C1 segment of cervical spinal cord (tissue), 14 donors: Measurements from ENCODE around the gene SNAP29.
"Not testable (repeated sequence)": the region's sequence is repeated elsewhere in the genome, so short reads cannot be mapped to it uniquely, and the experiment has no call there.

ENCODE experiments used
- DNase-seq, 14 donors: peaks; one replicate each; lab custom pipeline; 2025; lab: John Stamatoyannopoulos, UW

The SNAP29 gene

DNA sequence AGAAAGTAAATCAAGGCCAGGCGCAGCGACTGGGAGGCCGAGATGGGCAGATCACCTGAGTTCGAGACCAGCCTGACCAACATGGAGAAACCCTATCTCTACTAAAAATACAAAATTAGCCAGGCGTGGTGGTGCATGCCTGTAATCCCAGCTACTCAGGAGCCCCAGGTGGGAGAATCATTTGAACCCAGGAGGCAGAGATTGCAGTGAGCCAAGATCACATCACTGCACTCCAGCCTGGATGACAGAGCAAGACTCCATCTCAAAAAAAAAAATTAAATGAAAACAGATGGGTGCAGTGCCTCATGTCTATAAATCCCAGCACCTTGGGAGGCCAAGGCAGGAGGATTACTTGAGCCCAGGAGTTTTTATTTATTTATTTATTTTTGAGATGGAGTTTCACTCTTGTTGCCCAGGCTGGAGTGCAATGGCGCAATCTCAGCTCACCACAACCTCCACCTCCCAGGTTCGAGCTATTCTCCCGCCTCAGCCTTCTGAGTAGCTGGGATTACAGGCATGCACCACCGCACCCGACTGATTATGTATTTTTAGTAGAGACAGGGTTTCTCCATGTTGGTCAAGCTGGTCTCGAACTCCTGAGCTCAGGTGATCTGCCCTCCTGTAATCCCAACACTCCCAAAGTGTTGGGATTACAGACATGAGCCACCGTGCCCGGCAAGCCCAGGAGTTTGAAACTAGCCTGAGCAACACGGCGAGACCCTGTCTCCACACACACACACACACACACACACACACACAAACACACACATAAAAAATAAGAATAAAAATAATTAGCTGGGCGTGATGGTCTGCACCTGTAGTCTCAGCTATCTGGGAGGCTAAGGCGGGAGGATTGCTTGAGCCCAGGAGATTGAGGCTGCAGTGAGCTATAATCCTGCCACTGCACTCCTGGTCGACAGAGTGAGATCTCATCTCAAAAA is 42.6 kb downstream of the SNAP29 start:
- DNase-seq = not testable (repeated sequence)

DNA sequence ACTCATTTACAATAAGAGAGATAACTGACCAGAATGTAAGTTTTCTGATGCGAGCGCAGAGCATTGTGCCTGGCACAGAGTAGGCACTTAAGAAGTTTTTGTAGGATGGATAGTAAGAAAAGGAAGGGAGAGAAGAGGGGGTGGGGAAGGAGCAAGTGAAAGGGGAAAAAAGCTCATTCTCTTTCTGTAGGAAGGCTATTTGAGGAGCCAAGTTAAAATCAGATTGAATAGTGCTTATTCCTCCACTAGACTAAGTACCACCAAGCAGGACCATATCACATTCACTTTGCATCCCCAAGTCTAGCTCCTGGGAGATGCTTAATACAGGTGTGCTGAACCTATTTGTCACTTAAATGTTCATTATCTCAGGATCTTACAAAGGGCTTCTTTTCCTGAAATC is 44.3 kb downstream of the SNAP29 start:
- no peak for DNase-seq

DNA sequence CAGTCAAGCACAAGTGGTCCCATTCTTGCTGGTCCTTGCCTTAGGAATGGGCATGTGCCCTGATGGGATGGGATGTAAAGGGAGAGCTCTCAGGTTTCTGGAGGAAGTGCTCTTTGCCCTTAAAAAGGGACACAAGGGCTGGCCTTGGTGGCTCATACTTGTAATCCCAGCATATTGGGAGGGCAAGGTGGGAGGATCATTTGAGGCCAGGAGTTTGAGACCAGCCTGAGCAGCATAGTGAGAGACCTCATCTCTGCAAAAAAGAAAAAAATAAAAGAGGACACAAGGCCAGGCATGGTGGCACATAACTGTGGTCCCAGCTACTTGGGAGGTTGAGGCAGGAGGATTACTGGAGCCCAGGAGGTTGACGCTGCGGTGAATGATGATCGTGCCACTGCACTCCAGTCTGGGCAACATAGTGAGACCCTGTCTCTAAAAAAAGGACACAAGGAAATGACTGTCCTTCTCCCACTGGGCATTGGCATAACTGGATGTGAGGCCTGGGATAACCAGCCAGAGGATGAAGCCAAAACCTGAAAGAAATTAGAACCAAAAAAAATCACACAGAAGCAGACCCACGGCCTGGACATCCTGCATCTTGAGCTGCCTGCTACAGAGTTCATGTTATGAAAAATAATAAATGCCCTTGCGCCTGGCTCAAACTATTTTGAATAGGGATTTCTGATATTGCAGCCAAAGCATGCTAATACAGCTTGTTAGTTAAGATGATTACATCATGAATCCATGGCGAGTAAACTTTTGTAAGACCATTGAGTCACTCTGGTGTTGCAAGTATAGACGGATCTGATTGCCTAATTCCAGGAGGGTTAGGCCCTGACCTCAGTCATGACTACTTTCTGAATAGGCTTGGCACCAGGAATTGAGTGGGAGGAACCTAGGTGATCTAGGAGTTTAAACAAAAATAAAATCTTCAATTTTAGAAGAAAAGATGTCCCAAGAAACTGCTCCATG is 45.5 kb downstream of the SNAP29 start:
- DNase-seq = peak in 1 of 14 donors; percentile 23

DNA sequence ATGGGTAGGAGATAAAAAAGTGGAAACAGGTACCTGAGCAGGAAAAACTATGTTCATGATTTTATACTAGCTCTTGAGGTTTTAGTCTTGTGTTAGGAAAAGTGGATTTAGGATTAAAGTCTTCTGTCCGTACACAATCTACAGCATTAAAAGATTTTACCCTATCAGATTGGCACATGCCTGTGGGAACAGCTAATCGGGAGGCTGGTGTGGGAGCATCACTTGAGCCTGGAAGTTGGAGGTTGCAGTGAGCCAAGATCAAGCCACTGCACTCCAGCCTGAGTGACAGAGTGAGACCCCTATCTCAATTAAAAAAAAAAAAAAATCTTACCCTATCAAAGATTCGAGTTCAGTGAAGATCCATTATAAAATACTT is 46.2 kb downstream of the SNAP29 start:
- no peak for DNase-seq

DNA sequence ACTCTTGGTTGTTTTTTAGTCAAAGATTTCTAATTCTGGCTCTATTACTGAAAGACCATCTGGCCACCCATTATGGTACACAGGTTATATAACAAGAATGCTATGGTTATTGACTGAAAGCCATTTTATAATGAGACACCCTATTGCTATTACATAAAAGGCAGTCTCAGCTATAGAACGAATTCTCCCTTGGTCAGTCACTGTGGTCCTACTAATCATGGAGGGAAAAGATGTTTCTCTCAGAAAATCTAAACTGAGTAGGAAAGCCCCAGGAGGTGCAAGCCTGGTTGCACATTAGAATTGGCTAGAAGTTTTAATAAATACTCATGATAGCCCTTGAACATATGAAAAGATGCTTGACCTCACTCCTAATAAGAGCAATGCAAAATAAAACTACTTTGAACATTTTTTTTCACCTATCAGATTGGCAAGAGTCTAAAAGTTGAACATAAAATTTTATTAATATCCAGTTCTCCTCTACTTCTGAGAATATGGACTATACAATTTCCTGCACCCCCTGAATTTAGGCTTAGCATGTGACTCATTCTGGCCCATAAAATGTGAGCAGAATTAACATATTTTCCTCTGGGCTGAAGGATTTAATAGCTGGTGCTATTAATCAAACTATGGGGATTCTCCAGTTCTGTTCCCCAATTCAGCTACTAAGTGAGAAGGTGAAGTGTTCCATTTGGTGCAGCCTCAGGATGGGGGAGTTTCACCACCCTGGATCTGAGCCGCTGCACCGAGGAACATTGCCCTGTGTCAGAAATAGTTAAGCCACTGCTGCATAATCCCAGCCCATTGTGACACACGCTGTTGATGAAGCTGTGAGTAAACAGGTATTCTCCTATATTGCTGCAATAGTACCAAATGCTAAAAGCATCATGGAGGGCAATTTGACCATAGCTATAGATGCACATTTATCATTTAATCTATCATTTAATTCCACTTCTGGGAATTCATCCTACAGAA is 46.9 kb downstream of the SNAP29 start:
- DNase-seq = peak in 1 of 14 donors; percentile 71

DNA sequence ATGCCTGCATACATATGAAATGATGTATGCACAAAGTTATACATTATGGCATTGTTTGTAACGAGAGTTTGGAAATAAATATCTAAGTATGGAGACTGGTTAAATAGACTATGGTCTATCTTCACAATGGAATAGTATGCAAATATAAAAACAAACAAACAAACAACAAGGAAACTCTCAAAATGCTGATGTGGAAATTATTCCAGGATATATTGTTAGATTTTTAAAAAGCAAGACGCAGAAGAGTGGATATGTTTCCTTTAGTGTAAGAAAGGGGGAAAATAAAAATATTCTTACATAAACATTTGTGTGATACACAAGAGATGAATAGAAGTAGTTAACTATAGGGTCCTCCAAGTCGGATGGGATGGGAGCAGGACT is 47.6 kb downstream of the SNAP29 start:
- DNase-seq = no peak

DNA sequence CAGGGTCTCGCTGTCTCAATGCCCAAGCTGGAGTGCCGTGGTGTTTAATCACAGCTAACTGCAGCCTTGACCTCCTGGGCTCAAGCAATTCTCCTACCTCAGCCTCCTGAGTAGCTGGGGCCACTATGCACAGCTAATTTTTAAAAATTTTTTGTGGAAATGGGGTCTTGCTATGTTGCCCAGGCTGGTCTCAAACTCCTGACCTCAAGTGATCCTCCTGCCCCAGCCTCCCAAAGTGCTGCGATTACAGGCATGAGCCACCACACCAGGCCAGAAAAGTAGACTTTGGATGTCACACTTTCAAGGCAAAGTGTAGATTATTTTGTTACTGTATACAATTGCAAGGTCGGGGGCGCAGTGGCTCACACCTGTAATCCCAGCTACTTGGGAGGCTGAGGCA is 49.9 kb downstream of the SNAP29 start:
- not testable (repeated sequence) for DNase-seq

DNA sequence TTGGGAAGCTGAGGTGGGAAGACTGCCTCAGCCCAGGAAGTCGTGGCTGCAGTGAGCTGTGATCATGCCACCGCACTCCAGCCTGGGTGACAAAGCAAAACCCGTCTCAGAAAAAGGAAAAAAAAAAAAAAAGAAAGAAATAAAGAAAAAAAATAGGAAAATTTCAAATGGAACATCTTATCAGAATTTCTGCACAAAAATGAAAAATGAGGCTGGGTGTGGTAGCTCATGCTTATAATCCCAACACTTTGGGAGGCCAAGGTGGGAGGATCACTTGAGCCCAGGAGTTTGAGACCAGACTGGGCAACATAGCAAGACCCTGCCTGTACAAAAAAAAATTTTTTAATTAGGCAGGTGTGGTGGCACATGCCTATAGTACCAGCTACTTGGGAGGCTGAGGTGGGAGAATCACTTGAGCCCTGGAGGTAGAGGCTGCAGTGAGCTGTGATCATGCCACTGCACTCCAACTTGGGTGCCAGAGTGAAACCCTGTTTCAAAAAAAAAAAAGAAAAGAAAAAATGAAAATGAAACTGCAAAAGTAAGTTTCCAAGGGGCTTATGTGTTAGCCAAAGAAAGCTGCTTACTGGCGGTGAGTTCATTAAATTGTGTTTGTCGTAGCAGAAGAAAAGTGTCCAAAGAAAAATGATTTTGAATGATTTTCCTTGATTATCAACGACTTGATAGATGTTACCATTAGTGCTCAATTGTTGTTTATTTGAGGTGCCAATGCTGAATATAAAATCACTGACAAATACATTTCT is 50.9 kb downstream of the SNAP29 start:
- DNase-seq = no peak

DNA sequence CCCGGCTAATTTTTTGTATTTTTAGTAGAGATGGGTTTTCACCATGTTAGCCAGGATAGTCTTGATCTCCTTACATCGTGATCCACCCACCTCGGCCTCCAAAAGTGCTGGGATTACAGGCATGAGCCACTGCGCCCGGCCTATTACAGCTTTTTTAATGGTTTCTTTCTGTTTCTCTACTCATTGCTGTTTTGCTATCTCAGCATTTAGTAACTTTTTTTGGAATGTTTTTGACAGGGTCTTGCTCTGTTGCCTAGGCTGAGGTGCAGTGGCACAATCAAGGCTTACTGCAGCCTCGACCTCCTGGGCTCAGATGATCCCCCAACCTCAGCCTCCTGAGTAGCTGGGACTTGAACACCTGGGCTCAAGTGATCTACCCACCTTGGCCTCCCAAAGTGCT is 53.7 kb downstream of the SNAP29 start:
- DNase-seq = no peak

DNA sequence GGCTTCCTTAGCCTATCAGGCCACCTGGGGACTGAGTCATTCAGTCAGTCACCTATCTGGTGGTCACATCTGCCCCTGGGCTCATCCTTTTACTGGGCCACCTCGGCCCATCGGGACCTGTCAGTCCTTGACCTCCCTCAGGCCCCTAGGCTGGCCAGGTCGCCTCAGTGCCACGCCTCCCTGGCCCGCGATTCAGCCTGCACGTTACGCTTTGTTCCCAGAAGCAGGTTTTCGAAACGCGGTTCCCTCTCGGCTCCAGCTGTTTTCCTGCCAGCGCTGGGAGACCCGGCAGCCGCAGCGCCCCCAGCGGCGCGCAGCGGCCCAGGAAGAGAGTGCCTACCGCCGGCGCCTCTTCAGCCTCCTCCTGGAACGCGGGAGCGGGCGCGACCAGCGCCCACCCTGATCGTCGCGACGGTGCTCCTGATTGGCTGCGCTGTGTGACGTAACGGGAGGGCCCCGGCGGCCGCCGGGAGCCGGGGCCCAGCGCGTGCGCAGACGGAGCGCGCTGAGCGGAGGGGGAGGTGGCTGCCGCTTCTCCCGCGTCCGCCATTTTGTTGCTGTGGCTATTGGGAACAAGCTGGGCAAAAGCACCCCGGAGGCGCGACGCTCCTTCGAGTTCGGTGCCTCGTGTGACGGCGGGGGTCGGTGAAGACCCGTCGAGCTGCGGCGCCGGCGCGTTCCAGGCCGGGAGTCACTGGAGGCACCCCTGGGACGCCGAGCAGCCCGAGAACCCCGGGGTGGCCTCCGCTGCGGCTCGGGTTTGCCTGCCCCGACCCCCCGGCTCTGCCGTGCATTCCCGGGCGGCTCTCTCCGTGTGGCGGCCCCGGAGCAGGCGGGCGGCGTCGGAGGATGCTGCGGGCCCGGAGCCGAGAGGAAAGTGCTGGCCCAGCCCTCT is 58.4 kb downstream of the SNAP29 start, which contains the start of gene CRKL:
Gene CRKL (plus strand): TSS at position 492 of the 895 bp plus-strand sequence. CDS start 528 bp downstream, outside the sequence.
- peak; percentile 44 to 96 (median 93) for DNase-seq

DNA sequence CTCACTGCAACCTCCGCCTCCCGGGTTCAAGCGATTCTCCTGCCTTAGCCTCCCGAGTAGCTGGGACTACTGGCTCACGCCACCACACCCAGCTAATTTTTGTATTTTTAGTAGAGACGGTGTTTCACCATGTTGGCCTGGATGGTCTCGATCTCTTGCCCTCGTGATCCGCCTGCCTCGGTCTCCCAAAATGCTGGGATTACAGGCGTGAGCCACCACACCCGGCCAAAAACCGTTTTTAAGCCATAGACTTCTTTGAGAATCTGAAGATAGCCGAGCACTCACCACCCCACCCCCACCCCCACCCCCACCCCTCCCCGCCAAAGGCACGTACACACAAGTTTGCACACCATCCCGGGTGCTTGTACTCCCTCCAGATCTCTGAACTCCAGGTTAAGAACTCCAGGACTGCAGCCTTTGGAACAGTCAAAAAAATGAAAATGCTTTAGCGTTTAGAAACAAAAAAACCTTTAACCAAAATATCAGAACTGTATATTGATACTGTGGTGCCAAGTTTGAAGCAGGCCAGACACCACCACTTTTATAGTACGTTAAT is 59.9 kb downstream of the SNAP29 start:
- DNase-seq = no peak

DNA sequence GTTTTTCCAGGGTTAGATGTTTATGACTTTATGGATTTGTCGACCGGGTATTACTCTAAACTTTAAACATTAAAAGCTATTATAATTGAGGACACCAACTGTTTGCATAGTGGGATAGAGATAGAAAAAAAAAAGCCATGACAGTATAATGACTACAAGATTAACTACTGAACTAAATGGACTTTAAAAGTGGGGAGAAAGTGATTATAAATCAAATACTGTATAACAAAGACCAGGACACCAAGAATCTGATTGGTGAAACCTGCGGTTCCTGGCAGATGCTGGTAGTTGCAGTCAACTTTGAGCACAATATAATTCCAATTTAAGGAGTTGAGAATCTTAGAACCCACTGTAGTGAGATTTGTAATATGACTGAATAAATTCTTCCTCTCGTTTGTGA is 60.9 kb downstream of the SNAP29 start:
- DNase-seq = no peak

DNA sequence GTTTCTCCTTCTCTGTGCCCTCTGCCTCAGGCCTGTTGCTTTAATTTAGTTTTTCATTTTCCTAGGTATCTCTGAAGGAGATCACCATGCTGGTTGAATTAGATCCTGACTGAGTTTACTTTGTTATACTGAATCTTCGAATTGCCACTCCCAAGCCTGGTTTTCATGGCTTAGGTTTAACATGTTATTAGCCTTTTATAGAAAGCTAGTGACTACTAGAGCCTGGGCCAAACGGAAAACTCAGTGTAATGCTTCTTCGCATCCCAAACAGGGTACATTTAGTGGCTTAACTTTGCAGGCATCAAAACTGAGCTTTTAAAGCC is 62.0 kb downstream of the SNAP29 start:
- no peak for DNase-seq

DNA sequence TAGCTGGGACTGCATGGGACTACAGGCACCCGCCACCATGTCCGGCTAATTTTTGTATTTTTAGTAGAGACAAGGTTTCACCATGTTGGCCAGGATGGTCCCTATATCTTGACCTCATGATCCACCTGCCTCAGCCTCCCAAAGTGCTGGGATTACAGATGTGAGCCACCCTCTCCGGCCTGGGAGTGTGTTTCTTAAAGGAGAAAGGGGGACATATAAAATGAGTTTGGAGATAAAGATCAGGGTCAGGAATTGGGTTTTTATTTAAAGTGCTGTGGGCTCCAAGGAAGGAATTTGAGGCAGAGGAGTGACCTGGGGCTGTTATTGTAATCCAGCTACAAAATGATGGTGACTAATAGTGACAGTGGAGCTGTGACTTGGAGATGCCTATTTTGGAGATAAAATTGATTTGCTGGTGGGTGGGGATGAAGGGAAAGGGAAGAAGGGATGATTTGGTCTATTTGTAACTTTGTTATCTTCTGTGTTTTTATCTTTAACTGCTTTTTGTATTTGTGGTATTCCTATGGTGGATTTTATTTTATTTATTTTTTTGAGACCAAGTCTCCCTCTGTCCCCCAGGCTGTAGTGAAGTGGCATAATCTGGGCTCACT is 63.4 kb downstream of the SNAP29 start:
- DNase-seq = no peak

DNA sequence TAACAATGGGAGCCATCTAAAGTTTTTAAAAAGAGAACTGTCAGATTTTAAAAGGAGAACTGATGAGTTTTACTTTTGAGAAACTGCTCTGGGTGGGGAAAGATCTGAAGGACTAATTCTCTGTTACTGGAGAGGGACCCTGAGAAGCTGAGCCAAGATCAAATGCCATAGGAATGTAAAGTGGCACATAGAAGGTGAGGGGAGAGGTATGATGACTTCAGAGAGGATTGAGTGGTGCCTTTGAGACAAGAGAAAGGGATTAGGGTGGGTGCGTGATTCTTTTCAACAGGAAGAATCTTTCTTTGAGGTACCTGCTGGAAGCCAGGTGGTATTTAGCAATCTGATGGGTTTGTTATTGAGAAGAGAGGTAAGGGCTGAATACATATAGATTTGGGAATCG is 67.4 kb downstream of the SNAP29 start:
- DNase-seq = no peak

DNA sequence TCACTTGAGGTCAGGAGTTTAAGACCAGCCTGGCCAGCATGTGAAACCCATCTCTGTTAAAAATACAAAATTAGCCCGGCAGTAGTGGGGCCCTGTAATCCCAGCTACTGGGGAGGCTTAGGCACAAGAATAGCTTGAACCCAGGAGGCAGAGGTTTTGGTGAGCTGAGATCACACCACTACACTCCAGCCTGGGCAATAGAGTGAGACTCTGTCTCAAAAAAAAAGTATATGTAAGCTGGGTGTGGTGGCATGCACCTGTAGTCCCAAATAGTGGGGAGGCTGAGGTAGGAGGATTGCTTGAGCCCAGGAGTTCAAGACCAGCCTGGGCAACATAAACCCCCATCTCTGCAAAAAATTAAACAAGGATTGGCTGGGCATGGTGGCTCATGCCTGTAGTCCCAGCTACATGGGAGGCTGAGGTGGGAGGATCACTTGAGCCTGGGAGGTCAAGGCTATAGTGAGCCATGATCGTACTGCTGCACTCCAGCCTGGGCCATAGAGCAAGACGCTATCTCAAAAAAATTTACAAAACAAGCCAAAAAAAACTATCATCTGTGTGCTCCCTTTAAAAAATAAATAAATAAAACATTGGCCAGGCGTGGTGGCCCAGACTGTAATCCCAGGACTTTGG is 69.2 kb downstream of the SNAP29 start:
- no peak for DNase-seq

DNA sequence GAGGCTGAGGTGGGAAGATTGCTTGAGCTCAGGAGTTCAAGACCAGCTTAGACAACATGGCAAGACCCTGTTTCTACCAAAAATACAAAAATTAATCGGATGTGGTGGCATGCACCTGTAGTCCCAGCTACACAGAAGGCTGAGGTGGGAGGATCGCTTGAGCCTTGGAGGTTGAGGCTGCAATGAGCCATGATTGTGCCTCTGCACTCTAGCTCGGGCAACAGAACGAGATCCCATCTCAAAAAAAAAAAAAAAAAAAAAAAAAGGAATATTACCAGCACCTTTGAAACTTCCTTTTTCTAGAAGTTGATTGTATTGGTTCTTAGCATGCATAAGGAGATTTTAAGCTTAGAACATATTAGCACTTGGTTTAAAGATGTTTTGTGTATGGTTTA is 69.8 kb downstream of the SNAP29 start:
- DNase-seq = no peak

DNA sequence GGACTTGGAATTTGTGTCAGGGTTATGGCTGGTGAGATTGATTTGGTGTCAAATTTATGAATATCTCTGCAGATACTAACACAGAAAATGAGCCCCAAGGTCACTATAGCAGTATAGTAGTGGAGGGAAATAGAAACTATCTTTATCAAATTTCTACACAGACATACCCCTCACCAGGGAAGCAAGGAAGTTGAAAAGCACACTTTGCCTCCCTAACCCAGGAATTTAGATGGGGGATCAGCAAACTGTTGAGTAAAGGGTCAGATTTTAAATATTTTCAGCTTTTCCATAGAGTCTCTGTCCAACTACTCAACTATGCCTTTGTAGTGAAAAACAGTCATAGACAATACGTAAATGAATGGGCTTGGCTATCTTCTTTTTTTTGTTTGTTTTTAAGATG is 71.2 kb downstream of the SNAP29 start:
- DNase-seq = no peak
